Kidney (tissue), 14 donors: Measurements from ENCODE around the gene KIAA1614. TPM values are rescaled to one million over a fixed set of nuclear protein-coding genes. Genes with fewer than 3 reads are reported as not detected.
A peak's percentile ranks its signal among the peaks of the same experiment; 100 is the strongest.

Experiments used
- DNase-seq, 5 donors: peaks; one replicate each; pipeline ENCODE4 v3.0.0-alpha.2; 2013 to 2020
- FAIRE-seq: peaks from 2 replicates; lab custom pipeline; 2012; peaks lifted over from hg19 to GRCh38; lab: Jason Lieb, UNC
- H3K27ac ChIP-seq, 2 donors: one replicate each; pipeline ENCODE4 v1.7.0; 2013; ENCODE audit warnings: low read depth in 2 of 2, low read length in 2 of 2, inconsistent platforms in 1 of 2
- H3K27me3 ChIP-seq: one replicate; pipeline ENCODE4 v1.7.1; 2013; ENCODE audit warnings: low read length, inconsistent platforms; ENCODE audit not compliant: control insufficient read depth, insufficient read depth
- H3K36me3 ChIP-seq, 3 donors: one replicate each; pipeline versions ENCODE4 v1.7.0 to v1.7.1; 2013; ENCODE audit warnings: low read length in 3 of 3, control low read depth in 1 of 3, inconsistent platforms in 1 of 3; ENCODE audit not compliant: insufficient read depth in 3 of 3, control insufficient read depth in 2 of 3
- H3K4me1 ChIP-seq, 3 donors: one replicate each; pipeline versions ENCODE4 v1.7.0 to v1.7.1; 2013; ENCODE audit warnings: low read length in 3 of 3, inconsistent platforms in 1 of 3, low read depth in 1 of 3; ENCODE audit not compliant: control insufficient read depth in 2 of 3, insufficient read depth in 2 of 3
- H3K4me3 ChIP-seq, 3 donors: one replicate each; pipeline versions ENCODE4 v1.7.0 to v1.8.1; 2013; ENCODE audit warnings: low read length in 3 of 3, control low read depth in 1 of 3, inconsistent platforms in 1 of 3
- H3K9ac ChIP-seq, 3 donors: one replicate each; pipeline versions ENCODE4 v1.7.0 to v1.7.1; 2013; ENCODE audit warnings: low read length in 3 of 3, control low read depth in 1 of 3, inconsistent platforms in 1 of 3
- H3K9me3 ChIP-seq, 3 donors: one replicate each; pipeline versions ENCODE4 v1.7.0 to v1.7.1; 2013; ENCODE audit warnings: low read length in 3 of 3, control low read depth in 1 of 3, inconsistent platforms in 1 of 3; ENCODE audit not compliant: control insufficient read depth in 2 of 3, insufficient read depth in 1 of 3
- intact Hi-C: fragments of 100-400 bp; cut with DNase I; formaldehyde crosslinking; loops from one replicate; pipeline ENCODE4 v1.11.1; 2022
- polyA plus RNA-seq: library from polyadenylated mRNA; stranded (reverse); fragments of 350-450 nt; fragmentation: Illumina TruSeq; extraction: RNeasy Lipid Tissue Mini Kit (QIAGEN cat#74804); gene quantifications from one replicate; pipeline ENCODE4 v1.2.3, GENCODE V29; 2014; ENCODE audit warnings: low read depth, low replicate concordance; ENCODE audit not compliant: insufficient read depth
- total RNA-seq: library from RNA; stranded (reverse); fragmentation: NEBNext Ultra II Directional; extraction: Animal tissue kit (Norgen Biotek cat#: 25700); gene quantifications from one replicate; pipeline ENCODE4 v1.2.1, GENCODE V29; 2021
- TF ChIP-seq, protein P1 (sequence below): IDR thresholded peaks from 3 replicates; pipeline ENCODE4 v1.5.1; 2012; ENCODE audit warnings: mild to moderate bottlenecking, moderate library complexity, borderline replicate concordance; ENCODE audit not compliant: insufficient read depth; ENCODE audit errors: extremely low read depth
- donor health status: control.
- donor health status: control.
- donor health status: control.
- donor health status: control.
- donor health status: control.
- donor health status: DM: yes; HTN: yes; CAD: no.
- donor health status: Normal renal cell carcinoma (clear cell type).

KIAA1614 gene
- total and polyA plus RNA-seq, 2 donors from 2014 or later: 5.4 to 12.3 TPM

DNA sequence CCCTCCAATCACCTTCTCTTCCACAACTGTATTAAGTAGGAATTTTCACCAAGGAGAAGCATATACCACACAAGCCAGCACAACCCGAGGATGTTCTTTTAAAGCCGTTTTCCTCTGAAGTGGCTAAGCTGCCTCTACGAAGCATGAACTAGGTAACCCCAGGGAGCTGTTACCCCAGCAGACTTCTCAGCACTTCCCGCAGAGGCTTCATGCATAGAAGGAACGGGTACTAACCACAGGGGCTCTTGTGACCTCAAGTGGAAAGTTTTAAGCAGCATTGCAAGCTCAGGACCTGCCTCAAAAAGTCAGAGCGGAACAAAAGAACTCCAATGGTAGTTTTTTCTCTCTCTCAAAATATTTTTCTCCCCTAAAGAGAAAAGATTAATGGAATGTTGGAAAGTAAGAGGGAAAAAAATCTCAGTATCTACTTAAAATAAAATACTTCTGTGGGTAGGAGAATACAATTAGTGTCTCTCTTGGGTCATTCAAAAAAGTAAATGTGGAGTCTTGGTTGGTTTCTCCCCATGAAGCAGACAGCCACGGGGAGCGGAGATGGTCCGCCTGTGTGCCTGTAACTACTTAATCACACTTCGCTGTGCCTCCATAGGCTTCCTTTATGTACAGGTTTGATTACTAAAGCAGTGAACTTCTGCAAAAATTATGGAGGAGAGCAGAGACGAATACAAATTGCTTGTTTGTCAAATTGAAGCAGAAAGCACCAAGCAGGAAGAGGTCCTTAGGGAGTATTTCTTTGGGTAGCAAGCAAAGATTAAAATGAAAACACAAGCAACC, 69.1 kb downstream of the KIAA1614 start:
- TF ChIP-seq, protein P1, sequence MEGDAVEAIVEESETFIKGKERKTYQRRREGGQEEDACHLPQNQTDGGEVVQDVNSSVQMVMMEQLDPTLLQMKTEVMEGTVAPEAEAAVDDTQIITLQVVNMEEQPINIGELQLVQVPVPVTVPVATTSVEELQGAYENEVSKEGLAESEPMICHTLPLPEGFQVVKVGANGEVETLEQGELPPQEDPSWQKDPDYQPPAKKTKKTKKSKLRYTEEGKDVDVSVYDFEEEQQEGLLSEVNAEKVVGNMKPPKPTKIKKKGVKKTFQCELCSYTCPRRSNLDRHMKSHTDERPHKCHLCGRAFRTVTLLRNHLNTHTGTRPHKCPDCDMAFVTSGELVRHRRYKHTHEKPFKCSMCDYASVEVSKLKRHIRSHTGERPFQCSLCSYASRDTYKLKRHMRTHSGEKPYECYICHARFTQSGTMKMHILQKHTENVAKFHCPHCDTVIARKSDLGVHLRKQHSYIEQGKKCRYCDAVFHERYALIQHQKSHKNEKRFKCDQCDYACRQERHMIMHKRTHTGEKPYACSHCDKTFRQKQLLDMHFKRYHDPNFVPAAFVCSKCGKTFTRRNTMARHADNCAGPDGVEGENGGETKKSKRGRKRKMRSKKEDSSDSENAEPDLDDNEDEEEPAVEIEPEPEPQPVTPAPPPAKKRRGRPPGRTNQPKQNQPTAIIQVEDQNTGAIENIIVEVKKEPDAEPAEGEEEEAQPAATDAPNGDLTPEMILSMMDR: no peak
- no peak overlapping the region for H3K4me3 ChIP-seq
- H3K27me3 ChIP-seq: no peaks in the 10 kb centered on the region
- H3K27ac ChIP-seq: no peak overlapping the region
- FAIRE-seq (no peak), DNase-seq (peak in 1 of 5 donors; percentile 7)
- intact Hi-C loops: no loop called here
- no peak overlapping the region for H3K9ac ChIP-seq
- H3K4me1 ChIP-seq: no peaks in the 10 kb centered on the region
- H3K36me3 ChIP-seq: peaks cover 6 to 29% (median 7%) of the 10 kb centered on the region in 3 donors
- no peaks in the 10 kb centered on the region for H3K9me3 ChIP-seq

DNA sequence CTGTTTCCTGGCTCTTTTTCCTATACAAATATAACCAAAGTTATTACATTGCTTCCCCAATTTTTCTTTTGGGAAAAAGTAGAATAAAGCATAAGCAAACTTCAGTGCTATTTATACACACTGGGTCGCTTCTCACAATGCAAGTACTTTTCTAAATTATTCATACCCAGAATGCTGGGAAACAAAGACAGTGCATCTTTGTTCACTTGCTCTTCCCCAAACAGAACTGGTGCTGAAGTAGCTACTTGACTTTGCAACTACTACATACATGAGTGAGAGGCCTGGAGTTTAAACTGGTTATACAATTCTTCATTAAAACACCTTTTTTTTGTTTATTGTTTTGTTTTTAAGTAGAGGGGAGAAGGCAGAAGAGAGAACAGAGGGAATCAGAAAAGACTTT, 69.7 kb downstream of the KIAA1614 start:
- DNase-seq: no peak
- no peak for FAIRE-seq
- H3K9ac ChIP-seq: no peak overlapping the region
- no peaks in the 10 kb centered on the region for H3K4me1 ChIP-seq
- no peaks in the 10 kb centered on the region for H3K27me3 ChIP-seq
- peaks cover 9 to 31% (median 10%) of the 10 kb centered on the region in 3 donors for H3K36me3 ChIP-seq
- no peak overlapping the region for H3K27ac ChIP-seq
- no peak overlapping the region for H3K4me3 ChIP-seq
- H3K9me3 ChIP-seq: no peaks in the 10 kb centered on the region
- intact Hi-C loops: no loop called here
- TF ChIP-seq, protein P1: no peak

DNA sequence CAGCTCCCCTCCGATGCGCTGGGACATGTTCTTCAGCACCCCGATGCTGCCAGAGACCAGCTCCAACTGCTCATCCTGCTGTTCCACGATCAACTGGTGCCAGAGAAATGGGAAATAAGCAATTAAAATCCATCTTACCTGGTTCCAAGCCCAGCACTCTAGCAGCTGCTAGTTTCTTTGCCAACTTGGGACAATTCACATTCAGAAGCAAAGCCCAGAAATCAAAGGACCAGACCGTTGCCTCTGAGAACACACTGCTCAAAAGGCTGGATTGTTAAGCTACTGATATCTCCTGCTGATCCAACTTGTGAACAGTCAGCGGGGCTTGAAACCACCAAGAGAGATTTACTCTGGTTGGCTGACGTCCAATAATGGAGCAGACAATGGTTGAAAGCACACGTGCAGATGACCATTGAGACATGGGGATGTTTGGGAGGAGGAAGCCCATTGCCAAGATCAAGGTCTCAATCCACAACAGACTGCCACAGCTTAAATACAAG, 75.6 kb downstream of the KIAA1614 start:
- intact Hi-C loops: no loop called here
- H3K4me3 ChIP-seq: no peak overlapping the region
- no peaks in the 10 kb centered on the region for H3K27me3 ChIP-seq
- TF ChIP-seq, protein P1: no peak
- DNase-seq: no peak
- no peak overlapping the region for H3K9ac ChIP-seq
- H3K36me3 ChIP-seq: peaks cover 13 to 33% (median 18%) of the 10 kb centered on the region in 3 donors
- H3K4me1 ChIP-seq: no peaks in the 10 kb centered on the region
- no peak overlapping the region for H3K27ac ChIP-seq
- no peak for FAIRE-seq
- no peaks in the 10 kb centered on the region for H3K9me3 ChIP-seq
